ENCODE results near the gene CSE1L.
"Not testable (repeated sequence)": the region's sequence is repeated elsewhere in the genome, so short reads cannot be mapped to it uniquely, and the experiment has no call there.

DNA sequence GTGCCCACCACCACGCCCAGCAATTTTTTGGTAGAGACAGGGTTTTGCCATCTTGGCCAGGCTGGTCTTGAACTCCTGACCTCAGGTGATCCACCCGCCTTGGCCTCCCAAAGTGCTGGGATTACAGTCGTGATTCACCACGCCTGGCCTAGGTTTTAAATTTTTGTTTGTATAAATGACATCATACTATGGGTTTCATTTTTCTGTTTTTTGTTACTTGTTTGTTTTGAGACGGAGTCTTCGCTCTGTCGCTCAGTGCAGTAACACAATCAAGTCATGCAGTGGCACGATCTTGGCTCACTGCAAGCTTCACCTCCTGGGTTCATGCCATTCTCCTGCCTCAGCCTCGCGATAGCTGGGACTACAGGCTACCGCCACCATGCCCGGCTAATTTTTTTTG lies 36.2 kb downstream of the CSE1L start:
- TF ChIP-seq, protein P1, sequence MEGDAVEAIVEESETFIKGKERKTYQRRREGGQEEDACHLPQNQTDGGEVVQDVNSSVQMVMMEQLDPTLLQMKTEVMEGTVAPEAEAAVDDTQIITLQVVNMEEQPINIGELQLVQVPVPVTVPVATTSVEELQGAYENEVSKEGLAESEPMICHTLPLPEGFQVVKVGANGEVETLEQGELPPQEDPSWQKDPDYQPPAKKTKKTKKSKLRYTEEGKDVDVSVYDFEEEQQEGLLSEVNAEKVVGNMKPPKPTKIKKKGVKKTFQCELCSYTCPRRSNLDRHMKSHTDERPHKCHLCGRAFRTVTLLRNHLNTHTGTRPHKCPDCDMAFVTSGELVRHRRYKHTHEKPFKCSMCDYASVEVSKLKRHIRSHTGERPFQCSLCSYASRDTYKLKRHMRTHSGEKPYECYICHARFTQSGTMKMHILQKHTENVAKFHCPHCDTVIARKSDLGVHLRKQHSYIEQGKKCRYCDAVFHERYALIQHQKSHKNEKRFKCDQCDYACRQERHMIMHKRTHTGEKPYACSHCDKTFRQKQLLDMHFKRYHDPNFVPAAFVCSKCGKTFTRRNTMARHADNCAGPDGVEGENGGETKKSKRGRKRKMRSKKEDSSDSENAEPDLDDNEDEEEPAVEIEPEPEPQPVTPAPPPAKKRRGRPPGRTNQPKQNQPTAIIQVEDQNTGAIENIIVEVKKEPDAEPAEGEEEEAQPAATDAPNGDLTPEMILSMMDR (IDR thresholded peaks at IDR 0.05; ENCODE audit: poor library complexity), result not testable (repeated sequence)
- not testable (repeated sequence) for TF ChIP-seq EZH2phosphoT487 (IDR thresholded peaks at IDR 0.05; ENCODE audit: low read depth, severe bottlenecking, unreplicated experiment); EZH2 (IDR thresholded peaks at IDR 0.05; ENCODE audit: borderline replicate concordance)
